Spleen (tissue), 7 donors: Measurements from ENCODE around the gene PPP2R3C.

Experiments used
- CTCF ChIP-seq, 11 experiments: fragments of 200-600 bp in 7 of 11; fragments of 450-650 bp in 4 of 11; sonication (generic) in 4 of 11; IDR thresholded peaks in 8 of 11; conservative IDR thresholded peaks in 3 of 11; 1 replicate in 7 of 11; 2 replicates in 4 of 11; pipeline versions ENCODE4 v1.4.0 to v1.8.0; 2016 to 2021; ENCODE audit warnings: antibody characterized with exemption in 11 of 11, inconsistent platforms in 4 of 11, mild to moderate bottlenecking in 1 of 11
- POLR2A ChIP-seq, 3 donors: fragments of 450-650 bp; IDR thresholded peaks; one replicate each; pipeline ENCODE4 v1.5.1; 2017; ENCODE audit warnings: antibody characterized with exemption in 3 of 3, mild to moderate bottlenecking in 1 of 3
- POLR2AphosphoS5 ChIP-seq, 3 donors: sonication (generic); formaldehyde crosslinking; IDR thresholded peaks; one replicate each; pipeline ENCODE4 v1.5.1; 2017; ENCODE audit warnings: antibody characterized with exemption in 3 of 3
- donor health status: DM: no; HTN: no; CAD: no; lungs with moderate emphysema.
- donor health status: DM: no; HTN: no; CAD: no.
- donor health status: DM: no; HTN: no; CAD: no.

GRCh38 chr14:35167496-35167895 lies 45.7 kb upstream of the PPP2R3C start:
- TF ChIP-seq POLR2A (IDR thresholded peaks at IDR 0.05) = no peak
- no peak for TF ChIP-seq CTCF (IDR thresholded peaks at IDR 0.05 in 8 of 11, conservative IDR thresholded peaks at IDR 0.05 in 3 of 11)
- no peak for TF ChIP-seq POLR2AphosphoS5 (IDR thresholded peaks at IDR 0.05)
